Heart left ventricle (tissue), 16 donors: ENCODE data around the gene TNRC6C. TPM values are rescaled to one million over a fixed set of nuclear protein-coding genes. Genes with fewer than 3 reads are reported as not detected.

Experiments used
- ATAC-seq, 4 donors: fragments of 200-7000 bp; cut with Tn5 transposase; one replicate each; pipeline ENCODE4 v1.9.1; 2020 to 2022; ENCODE audit warnings: moderate library complexity in 4 of 4, mild to moderate bottlenecking in 3 of 4, moderate number of reproducible peaks in 1 of 4
- DNase-seq, 5 donors: peaks; one replicate each; pipeline ENCODE4 v3.0.0-alpha.2; 2020
- H3K27ac ChIP-seq, 12 donors: fragments of 200-600 bp; sonication (generic) in 4 of 12; one replicate each; pipeline versions ENCODE4 v1.5.0 to v1.8.0; 2016 to 2022; ENCODE audit warnings: mild to moderate bottlenecking in 2 of 12
- H3K27me3 ChIP-seq, 9 donors: fragments of 200-600 bp; sonication (generic) in 2 of 9; one replicate each; pipeline versions ENCODE4 v1.5.1 to v1.8.0; 2016 to 2022; ENCODE audit warnings: mild to moderate bottlenecking in 3 of 9
- H3K36me3 ChIP-seq, 9 donors: fragments of 200-600 bp; sonication (generic) in 2 of 9; one replicate each; pipeline versions ENCODE4 v1.5.0 to v1.8.0; 2018 to 2022; ENCODE audit warnings: mild to moderate bottlenecking in 2 of 9
- H3K4me1 ChIP-seq, 12 donors: fragments of 200-600 bp; sonication (generic) in 4 of 12; one replicate each; pipeline versions ENCODE4 v1.5.0 to v1.8.0; 2016 to 2022; ENCODE audit warnings: mild to moderate bottlenecking in 3 of 12
- H3K4me3 ChIP-seq, 12 donors: fragments of 200-600 bp; sonication (generic) in 4 of 12; one replicate each; pipeline versions ENCODE4 v1.5.0 to v1.8.0; 2017 to 2022; ENCODE audit warnings: mild to moderate bottlenecking in 9 of 12, moderate library complexity in 4 of 12
- H3K9me3 ChIP-seq, 12 donors: fragments of 200-600 bp; sonication (generic) in 4 of 12; one replicate each; pipeline versions ENCODE4 v1.5.0 to v1.8.0; 2016 to 2022; ENCODE audit warnings: mild to moderate bottlenecking in 1 of 12
- CTCF ChIP-seq, 12 donors: fragments of 200-600 bp; sonication (generic) in 4 of 12; IDR thresholded peaks; one replicate each; pipeline versions ENCODE4 v1.5.0 to v1.8.0; 2018 to 2022; ENCODE audit warnings: antibody characterized with exemption in 12 of 12, mild to moderate bottlenecking in 5 of 12
- POLR2A ChIP-seq, 2 donors: fragments of 450-650 bp; IDR thresholded peaks; one replicate each; pipeline ENCODE4 v1.6.1; 2017; ENCODE audit warnings: antibody characterized with exemption in 2 of 2, mild to moderate bottlenecking in 2 of 2, moderate library complexity in 2 of 2
- WGBS, 4 donors: extraction: QIAGEN DNeasy Blood & Tissue Kit in 2 of 4; methylation state at CpG; one replicate each; pipeline versions ENCODE4 v1.1.5 to v1.1.7; 2013 to 2018; 5-methylcytosine and 5-hydroxymethylcytosine counted together
- intact Hi-C, 10 donors: fragments of 100-400 bp; cut with DNase I; formaldehyde crosslinking; loops; one replicate each; pipeline versions ENCODE4 v1.11.1 to v1.14.2; 2022
- long read RNA-seq, 3 donors: library from polyadenylated mRNA; unstranded; transcript quantifications; one replicate each; pipeline ENCODE4 v2.0.0, GENCODE V29; 2020 to 2021
- polyA plus RNA-seq, 2 donors: library from polyadenylated mRNA; stranded (reverse); fragments of 200-250 nt; gene quantifications; one replicate each; pipeline ENCODE4 v1.2.3, GENCODE V29; 2013
- total RNA-seq, 9 donors: library from RNA; depleted of rRNA in 2 of 9; stranded (reverse); fragments of >200 nt in 2 of 9; fragmentation: NEBNext Ultra II Directional in 3 of 9; extraction: Animal tissue kit (Norgen Biotek cat#: 25700) in 3 of 9; gene quantifications; one replicate each; pipeline versions ENCODE4 v1.1.0 to v1.2.4, GENCODE V29; 2016 to 2023
- donor health status: ischemic (EF 13 %, LVEDD 7.1; RV severe dilation, severe dysfunction).
- donor health status: healthy with polysubstance abuse.
- donor health status: DM: no; HTN: yes; CAD: no.
- donor health status: DM: no; HTN: no; CAD: no.
- donor health status: ischemic (EF 25% LVEDD 6.9; RV normal size, moderate dysfunction).
- donor health status: ischemic (EF 25% LVEDD 5.7; RV mildly dilated, moderate dysfunction).
- donor health status: healthy.
- donor health status: DM: yes; HTN: yes; CAD: no.
- donor health status: ischemic (EF 35%, LVEDD 5.7; RV mildly dilated, moderate dysfunction).
- donor health status: nonischemic (EF 11% LVEDD 7.7; RV severe dilation, severe dysfunction).
- donor health status: DM: yes; HTN: yes; CAD: no.
- donor health status: PGD.
- donor health status: ischemic (EF 29% LVEDD 5.4; RV normal size, mild dysfunction).
- donor health status: nonischemic (EF 23%, LVEDD 6.1; RV moderate dilation, normal function).

TNRC6C gene
- total RNA-seq (10 to 100 TPM; 11.1 to 24.7 (median 21.4) TPM), polyA plus RNA-seq (10 to 100 TPM in 1 of 2 donors, 1 to 10 TPM in 1; 7.7 to 12.1 TPM)
- long read RNA-seq, donor 1, partial matches to known transcripts = 14 of 18 reads
- long read RNA-seq, donor 1, other reads (novel, unspliced or antisense) = 4 of 18 reads
- long read RNA-seq, donor 2, partial matches to known transcripts = 19 of 21 reads
- long read RNA-seq, donor 2, other reads (novel, unspliced or antisense) = 2 of 21 reads
- long read RNA-seq, donor 3, partial matches to known transcripts = 11 of 15 reads
- long read RNA-seq, donor 3, other reads (novel, unspliced or antisense) = 3 of 15 reads

- peak within 1 kb of the TSS; percentile 71 to 96 (median 85) for H3K27ac ChIP-seq
- H3K27me3 ChIP-seq = peaks cover 0 to 16% (median 0%) of the 10 kb centered on the region in 9 donors
- ATAC-seq (peak; percentile 97 to 99 (median 98)), DNase-seq (peak; percentile 100)
- H3K36me3 ChIP-seq = no peaks in the 10 kb centered on the region
- intact Hi-C loops = loop anchor here in 6 of 10 donors (2.0 to 10.0 kb wide), 11 partner anchors 39 to 416 kb away; no protein-coding TSS in a partner anchor
- H3K4me3 ChIP-seq = peak within 1 kb of the TSS; percentile 67 to 95 (median 79)
- 1% methylated on average over 28 to 105 of the region's 105 CpGs for WGBS, 4 donors
- H3K9me3 ChIP-seq = no peaks in the 10 kb centered on the region
- peak; percentile 100 for TF ChIP-seq POLR2A (IDR thresholded peaks at IDR 0.05)
- peak in 4 of 12 donors; percentile 24 to 36 (median 34) for TF ChIP-seq CTCF (IDR thresholded peaks at IDR 0.05)
- peaks cover 6 to 50% (median 31%) of the 10 kb centered on the region in 12 donors for H3K4me1 ChIP-seq
Observed at GRCh38 chr17:77957857-77958715, at the start of gene TNRC6C. Gene TNRC6C, plus strand, starts transcription at chr17:77958703. Its CDS starts 45,504 bp downstream, at chr17:78004207.

- no peaks in the 10 kb centered on the region for H3K9me3 ChIP-seq
- WGBS, 4 donors = 46 to 53% (median 49%) methylated on average over 17 to 19 of the region's 19 CpGs
- H3K4me1 ChIP-seq = peaks cover 0 to 11% (median 0%) of the 10 kb centered on the region in 12 donors
- H3K27me3 ChIP-seq = peaks cover 0 to 31% (median 5%) of the 10 kb centered on the region in 9 donors
- no peak overlapping the region for H3K4me3 ChIP-seq
- DNase-seq (peak in 2 of 5 donors; percentile 42 to 48), ATAC-seq (peak in 3 of 4 donors; percentile 34 to 45 (median 39))
- no peak for TF ChIP-seq CTCF (IDR thresholded peaks at IDR 0.05)
- no peak for TF ChIP-seq POLR2A (IDR thresholded peaks at IDR 0.05)
- intact Hi-C loops = no loop called here
- no peak overlapping the region for H3K27ac ChIP-seq
- H3K36me3 ChIP-seq = no peaks in the 10 kb centered on the region
Observed at GRCh38 chr17:77909236-77909635, 49.3 kb upstream of the TNRC6C start.

GRCh38 chr17:77909816-77910215 lies 48.7 kb upstream of the TNRC6C start:
- intact Hi-C loops = no loop called here
- peaks cover 0 to 11% (median 0%) of the 10 kb centered on the region in 12 donors for H3K4me1 ChIP-seq
- H3K36me3 ChIP-seq = no peaks in the 10 kb centered on the region
- no peaks in the 10 kb centered on the region for H3K9me3 ChIP-seq
- H3K27me3 ChIP-seq = peaks cover 0 to 37% (median 6%) of the 10 kb centered on the region in 9 donors
- no peak for DNase-seq
- no peak for ATAC-seq
- H3K27ac ChIP-seq = no peak overlapping the region
- 85 to 92% (median 90%) methylated on average over 12 to 13 of the region's 13 CpGs for WGBS, 4 donors
- TF ChIP-seq POLR2A (IDR thresholded peaks at IDR 0.05) (no peak), CTCF (IDR thresholded peaks at IDR 0.05) (no peak)
- no peak overlapping the region for H3K4me3 ChIP-seq
